IMR-90 (cell line): ENCODE measurements around the gene GRM8. TPM values are rescaled to one million over a fixed set of nuclear protein-coding genes. Genes with fewer than 3 reads are reported as not detected.

Experiments used
- ATAC-seq: fragments of 200-7000 bp; cut with Tn5 transposase; 2 replicates; pipeline ENCODE4 v1.9.1; 2020; ENCODE audit warnings: low read depth, mild to moderate bottlenecking, moderate library complexity
- BruUV-seq: library from RNA; stranded (reverse); fragments of 400-500 nt; replicated peaks from 2 replicates; lab custom pipeline; 2021; lab: Mats Ljungman, UMichigan
- CTCF ChIA-PET: fragments of 300-600 bp; formaldehyde crosslinking; extraction: SDS; loops from one replicate; lab custom pipeline; 2021; ENCODE audit warnings: antibody characterized with exemption; lab: Yijun Ruan, JAX
- POLR2A ChIA-PET: fragments of 300-600 bp; sonication (Branson Sonifier 250); formaldehyde crosslinking; loops from one replicate; lab custom pipeline; 2022; ENCODE audit warnings: antibody characterized with exemption; ENCODE audit not compliant: unreplicated experiment; lab: Charles Lee
- DNase-seq: peaks from one replicate; pipeline ENCODE4 v3.0.0; 2013
- H2AFZ ChIP-seq: replicated peaks from 2 replicates; pipeline ENCODE3; 2013; ENCODE audit warnings: low read length, mild to moderate bottlenecking; ENCODE audit not compliant: poor library complexity
- H2AK5ac ChIP-seq: 2 replicates; pipeline ENCODE4 v1.6.1; 2013; ENCODE audit warnings: low read depth, low read length, inconsistent platforms
- H2AK9ac ChIP-seq: replicated peaks from 2 replicates; pipeline ENCODE3; 2013; ENCODE audit warnings: mild to moderate bottlenecking, low read depth, low read length, moderate library complexity; ENCODE audit not compliant: poor library complexity
- H2BK120ac ChIP-seq: 2 replicates; pipeline ENCODE4 v1.6.1; 2013; ENCODE audit warnings: low read depth, low read length, inconsistent platforms
- H2BK15ac ChIP-seq: 3 replicates; pipeline ENCODE4 v1.6.1; 2013; ENCODE audit warnings: low read depth, low read length, inconsistent platforms
- H2BK20ac ChIP-seq: 2 replicates; pipeline ENCODE4 v1.6.1; 2013; ENCODE audit warnings: low read depth, mild to moderate bottlenecking, inconsistent platforms, low read length, moderate library complexity
- H2BK5ac ChIP-seq: 2 replicates; pipeline ENCODE4 v1.6.1; 2013; ENCODE audit warnings: mild to moderate bottlenecking, low read depth, low read length, inconsistent platforms; ENCODE audit not compliant: poor library complexity, severe bottlenecking
- H3K14ac ChIP-seq: replicated peaks from 2 replicates; pipeline ENCODE4 v1.6.1; 2013; ENCODE audit warnings: low read depth, low read length, inconsistent platforms
- H3K18ac ChIP-seq: 2 replicates; pipeline ENCODE4 v1.6.1; 2013; ENCODE audit warnings: low read depth, low read length, control low read depth
- H3K23ac ChIP-seq: 2 replicates; pipeline ENCODE4 v1.6.1; 2013; ENCODE audit warnings: low read depth, low read length, inconsistent platforms
- H3K27ac ChIP-seq: 2 replicates; pipeline ENCODE4 v1.5.1; 2013; ENCODE audit warnings: mild to moderate bottlenecking, control low read depth, low read length; ENCODE audit not compliant: insufficient read depth
- H3K27me3 ChIP-seq: 2 replicates; pipeline ENCODE4 v1.6.1; 2013; ENCODE audit warnings: low read length; ENCODE audit not compliant: control insufficient read depth, insufficient read depth
- H3K36me3 ChIP-seq: 2 replicates; pipeline ENCODE4 v1.6.1; 2013; ENCODE audit warnings: low read length, mixed read lengths; ENCODE audit not compliant: control insufficient read depth, insufficient read depth
- H3K4ac ChIP-seq: 2 replicates; pipeline ENCODE4 v1.6.1; 2013; ENCODE audit warnings: low read depth, low read length, inconsistent platforms
- H3K4me1 ChIP-seq: 2 replicates; pipeline ENCODE4 v1.6.1; 2013; ENCODE audit warnings: low read length, mixed read lengths; ENCODE audit not compliant: control insufficient read depth, insufficient read depth
- H3K4me2 ChIP-seq: 2 replicates; pipeline ENCODE4 v1.6.1; 2013; ENCODE audit warnings: low read depth, mild to moderate bottlenecking, control low read depth, low read length, moderate library complexity
- H3K4me3 ChIP-seq: 2 replicates; pipeline ENCODE4 v1.5.1; 2013; ENCODE audit warnings: low read depth, mild to moderate bottlenecking, control low read depth, low read length, moderate library complexity; ENCODE audit not compliant: insufficient read depth
- H3K56ac ChIP-seq: 2 replicates; pipeline ENCODE4 v1.6.1; 2013; ENCODE audit warnings: low read length, inconsistent platforms; ENCODE audit not compliant: insufficient read depth; ENCODE audit errors: extremely low read depth
- H3K79me1 ChIP-seq, 2 experiments: 2 replicates each; pipeline ENCODE4 v1.6.1; 2013; ENCODE audit warnings: low read length in 2 of 2, inconsistent platforms in 1 of 2, low read depth in 1 of 2
- H3K9ac ChIP-seq: 2 replicates; pipeline ENCODE4 v1.6.1; 2013; ENCODE audit warnings: low read depth, low read length, control low read depth
- H3K9me1 ChIP-seq: 2 replicates; pipeline ENCODE4 v1.6.1; 2013; ENCODE audit warnings: low read length, inconsistent platforms; ENCODE audit not compliant: insufficient read depth
- H3K9me3 ChIP-seq: 2 replicates; pipeline ENCODE4 v1.6.1; 2013; ENCODE audit warnings: low read length; ENCODE audit not compliant: control insufficient read depth, insufficient read depth
- H4K20me1 ChIP-seq: 2 replicates; pipeline ENCODE4 v1.6.1; 2013; ENCODE audit warnings: low read length, inconsistent platforms; ENCODE audit not compliant: insufficient read depth
- H4K5ac ChIP-seq: 2 replicates; pipeline ENCODE4 v1.6.1; 2013; ENCODE audit warnings: mild to moderate bottlenecking, low read depth, low read length, control low read depth
- H4K8ac ChIP-seq, 2 experiments: 2 replicates each; pipeline ENCODE4 v1.6.1; 2013; ENCODE audit warnings: low read depth in 2 of 2, low read length in 2 of 2, control low read depth in 1 of 2, inconsistent platforms in 1 of 2
- H4K91ac ChIP-seq: 2 replicates; pipeline ENCODE4 v1.6.1; 2013; ENCODE audit warnings: low read depth, low read length, inconsistent platforms; ENCODE audit not compliant: insufficient read depth
- BHLHE40 ChIP-seq: fragments of 150-350 bp; IDR thresholded peaks from 2 replicates; pipeline ENCODE4 v1.6.1; 2016; ENCODE audit warnings: mild to moderate bottlenecking, low read depth, low read length
- CEBPB ChIP-seq: IDR thresholded peaks from 2 replicates; pipeline ENCODE4 v1.6.1; 2012; ENCODE audit warnings: low read depth, low read length, improper control_type of control experiment
- CHD1 ChIP-seq: IDR thresholded peaks from 2 replicates; pipeline ENCODE4 v1.6.1; 2012; ENCODE audit warnings: low read depth, low read length, improper control_type of control experiment
- ELK1 ChIP-seq: fragments of 150-350 bp; IDR thresholded peaks from 2 replicates; pipeline ENCODE4 v1.6.1; 2016; ENCODE audit warnings: low read depth, mild to moderate bottlenecking, low read length, moderate library complexity, borderline replicate concordance
- FOS ChIP-seq: fragments of 150-350 bp; IDR thresholded peaks from 2 replicates; pipeline ENCODE4 v1.6.1; 2016; ENCODE audit warnings: low read depth, low read length
- MAFK ChIP-seq: IDR thresholded peaks from 2 replicates; pipeline ENCODE4 v1.6.1; 2012; ENCODE audit warnings: low read depth, low read length, improper control_type of control experiment
- MAZ ChIP-seq: IDR thresholded peaks from 2 replicates; pipeline ENCODE4 v1.6.1; 2012; ENCODE audit warnings: low read depth, mild to moderate bottlenecking, low read length, improper control_type of control experiment, moderate library complexity, borderline replicate concordance
- MXI1 ChIP-seq: IDR thresholded peaks from 2 replicates; pipeline ENCODE4 v1.6.1; 2012; ENCODE audit warnings: low read depth, mild to moderate bottlenecking, low read length, moderate library complexity, borderline replicate concordance
- NFE2L2 ChIP-seq: fragments of 150-350 bp; IDR thresholded peaks from 2 replicates; pipeline ENCODE4 v1.6.1; 2016; ENCODE audit warnings: low read depth, mild to moderate bottlenecking, low read length
- RAD21 ChIP-seq: IDR thresholded peaks from 2 replicates; pipeline ENCODE4 v1.6.1; 2012; ENCODE audit warnings: low read length, improper control_type of control experiment
- RFX5 ChIP-seq: IDR thresholded peaks from 2 replicates; pipeline ENCODE4 v1.8.0; 2012; ENCODE audit warnings: low read depth, mild to moderate bottlenecking, low read length, moderate library complexity
- SMC3 ChIP-seq: fragments of 150-350 bp; IDR thresholded peaks from 2 replicates; pipeline ENCODE4 v1.6.1; 2016; ENCODE audit warnings: low read depth, mild to moderate bottlenecking, antibody characterized with exemption, low read length, moderate library complexity
- USF2 ChIP-seq: fragments of 150-350 bp; IDR thresholded peaks from 2 replicates; pipeline ENCODE4 v1.6.1; 2017; ENCODE audit warnings: mild to moderate bottlenecking, antibody characterized with exemption, low read length, low read depth
- WGBS, 2 experiments: methylation state at CpG; one replicate each; pipeline versions ENCODE4 v1.1.5 to v1.1.7; 2013; ENCODE audit warnings: missing lambda C conversion rate in 2 of 2; ENCODE audit not compliant: insufficient read length in 1 of 2; ENCODE audit errors: extremely low coverage in 2 of 2; 5-methylcytosine and 5-hydroxymethylcytosine counted together
- dilution Hi-C: fragments of 300-500 bp; cut with HindIII; formaldehyde crosslinking; loops from one replicate; pipeline ENCODE4 v1.14.3; 2018; ENCODE audit warnings: low sequenced_read_pairs; ENCODE audit not compliant: unreplicated experiment
- in situ Hi-C: fragments of 300-500 bp; cut with MboI; formaldehyde crosslinking; loops from 3 replicates; pipeline ENCODE4 v1.14.3; 2019; ENCODE audit warnings: low sequenced_read_pairs, inconsistent platforms, mixed read lengths
- intact Hi-C: fragments of 100-400 bp; cut with micrococcal nuclease; formaldehyde crosslinking; loops from 2 replicates; pipeline ENCODE4 v1.10.0; 2022
- polyA plus RNA-seq, 3 experiments: library from polyadenylated mRNA; depleted of rRNA; stranded (reverse); fragments of >200 nt; gene quantifications; 2 replicates each; pipeline ENCODE4 v1.2.3, GENCODE V29; 2012; ENCODE audit warnings: low replicate concordance in 1 of 3
- total RNA-seq: library from RNA; depleted of rRNA; stranded (reverse); fragments of >200 nt; gene quantifications from 2 replicates; pipeline ENCODE4 v1.2.3, GENCODE V29; 2012
- TF ChIP-seq, protein P1 (sequence below): conservative IDR thresholded peaks from 2 replicates; pipeline ENCODE4 v1.5.1; 2012; ENCODE audit warnings: mild to moderate bottlenecking, low read depth, low read length, improper control_type of control experiment

Gene GRM8
- total and polyA plus RNA-seq, 2 of the 4 experiments (the other 2 are of a cell fraction) = not detected

GRCh38 chr7:126398851-126399529, 853.8 kb downstream of the GRM8 start:
- intact Hi-C loops (no loop called here), dilution Hi-C loops (no loop called here), in situ Hi-C loops (no loop called here)
- Histone ChIP-seq H3K56ac (no peak overlapping the region), H4K91ac (no peak overlapping the region), H2AK5ac (no peak overlapping the region), H2BK15ac (no peak overlapping the region), H3K14ac (no peak overlapping the region), H2BK20ac (no peak overlapping the region), H3K79me1 (no peaks in the 10 kb centered on the region), H3K27me3 (no peaks in the 10 kb centered on the region), H3K9me3 (0 out of 2 replicates have a peak, but pooled peaks cover 2% of the 10 kb centered on the region), H4K8ac (no peak overlapping the region), H3K23ac (no peak overlapping the region), H2AFZ (no peak overlapping the region), H4K20me1 (no peaks in the 10 kb centered on the region), H3K27ac (no peak overlapping the region), H3K9ac (no peak overlapping the region), H3K4me3 (no peak overlapping the region), H2AK9ac (no peak overlapping the region), H3K18ac (no peak overlapping the region), H3K9me1 (no peaks in the 10 kb centered on the region), H3K36me3 (no peaks in the 10 kb centered on the region), H3K4me1 (no peaks in the 10 kb centered on the region), H4K5ac (no peak overlapping the region), H3K4me2 (no peak overlapping the region), H3K4ac (no peak overlapping the region), H2BK120ac (no peak overlapping the region), H2BK5ac (no peak overlapping the region)
- no TSS peak for BruUV-seq
- ATAC-seq (no peak), DNase-seq (no peak)
- 60% methylated on average over 1 of the region's 3 CpGs; no CpG with 5 or more reads in 1 of the 2 experiments for WGBS, 2 experiments
- CTCF ChIA-PET = no interaction called here
- TF ChIP-seq, protein P1, sequence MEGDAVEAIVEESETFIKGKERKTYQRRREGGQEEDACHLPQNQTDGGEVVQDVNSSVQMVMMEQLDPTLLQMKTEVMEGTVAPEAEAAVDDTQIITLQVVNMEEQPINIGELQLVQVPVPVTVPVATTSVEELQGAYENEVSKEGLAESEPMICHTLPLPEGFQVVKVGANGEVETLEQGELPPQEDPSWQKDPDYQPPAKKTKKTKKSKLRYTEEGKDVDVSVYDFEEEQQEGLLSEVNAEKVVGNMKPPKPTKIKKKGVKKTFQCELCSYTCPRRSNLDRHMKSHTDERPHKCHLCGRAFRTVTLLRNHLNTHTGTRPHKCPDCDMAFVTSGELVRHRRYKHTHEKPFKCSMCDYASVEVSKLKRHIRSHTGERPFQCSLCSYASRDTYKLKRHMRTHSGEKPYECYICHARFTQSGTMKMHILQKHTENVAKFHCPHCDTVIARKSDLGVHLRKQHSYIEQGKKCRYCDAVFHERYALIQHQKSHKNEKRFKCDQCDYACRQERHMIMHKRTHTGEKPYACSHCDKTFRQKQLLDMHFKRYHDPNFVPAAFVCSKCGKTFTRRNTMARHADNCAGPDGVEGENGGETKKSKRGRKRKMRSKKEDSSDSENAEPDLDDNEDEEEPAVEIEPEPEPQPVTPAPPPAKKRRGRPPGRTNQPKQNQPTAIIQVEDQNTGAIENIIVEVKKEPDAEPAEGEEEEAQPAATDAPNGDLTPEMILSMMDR = no peak
- TF ChIP-seq RAD21 (no peak), CHD1 (no peak), FOS (no peak), RFX5 (no peak), MAFK (no peak), ELK1 (no peak), MXI1 (no peak), SMC3 (no peak), USF2 (no peak), BHLHE40 (no peak), MAZ (no peak), NFE2L2 (no peak), CEBPB (no peak)
- POLR2A ChIA-PET = no interaction called here
